GM15510 (cell line): ENCODE measurements around the gene UBE2L5.

Source experiments
- POLR2A ChIP-seq: IDR thresholded peaks from 3 replicates; pipeline ENCODE4 v1.6.1; 2011; ENCODE audit warnings: borderline replicate concordance; ENCODE audit not compliant: insufficient read length; ENCODE audit errors: extremely low read depth

UBE2L5 gene

GRCh38 chr13:30466358-30466714, 44.0 kb downstream of the UBE2L5 start:
- no peak for TF ChIP-seq POLR2A

- no peak for TF ChIP-seq POLR2A
These were observed 44.6 kb downstream of the UBE2L5 start for GRCh38 chr13:30466841-30467252.

GRCh38 chr13:30473675-30474074, 51.4 kb downstream of the UBE2L5 start:
- TF ChIP-seq POLR2A = no peak

GRCh38 chr13:30477346-30478195, 55.3 kb downstream of the UBE2L5 start:
- no peak for TF ChIP-seq POLR2A
